ENCODE results near the gene ONECUT2.

The ONECUT2 gene

GRCh38 chr18:57431002-57431382, 4.2 kb upstream of the ONECUT2 start:
- DNase-seq (ENCODE audit: low read depth in 3 of 3, low spot score in 1 of 3) = no peak

DNA sequence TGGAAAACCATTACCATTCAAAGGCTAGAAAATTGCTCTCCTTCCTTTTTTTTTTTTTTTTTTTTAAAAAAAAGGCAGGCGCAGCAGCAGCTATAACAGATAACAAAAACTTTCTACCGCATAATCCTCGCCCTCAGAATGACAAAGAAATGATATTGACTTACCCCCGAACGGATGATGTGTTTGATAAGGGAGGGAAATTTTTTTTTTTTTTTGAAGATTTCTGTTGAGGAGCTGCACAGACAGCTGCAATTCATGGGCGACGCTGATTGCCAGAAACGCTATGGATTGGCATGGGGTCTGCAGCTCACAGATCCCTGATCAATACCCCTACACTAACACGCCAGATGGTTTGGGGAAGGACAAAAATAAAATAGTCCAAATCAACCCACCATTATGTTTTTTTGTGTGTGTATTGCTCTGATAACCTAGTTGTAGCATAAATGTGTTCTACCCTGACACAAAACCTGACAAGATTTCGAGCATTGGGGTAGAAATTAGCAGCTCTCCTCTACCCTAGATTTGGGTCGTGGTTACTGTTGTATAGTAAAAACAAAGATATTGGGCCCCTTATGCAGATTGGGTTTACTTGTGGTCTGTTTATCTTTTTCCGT, 3.6 kb upstream of the ONECUT2 start:
- no peak for DNase-seq (ENCODE audit: low read depth in 3 of 3, low spot score in 1 of 3)

DNA sequence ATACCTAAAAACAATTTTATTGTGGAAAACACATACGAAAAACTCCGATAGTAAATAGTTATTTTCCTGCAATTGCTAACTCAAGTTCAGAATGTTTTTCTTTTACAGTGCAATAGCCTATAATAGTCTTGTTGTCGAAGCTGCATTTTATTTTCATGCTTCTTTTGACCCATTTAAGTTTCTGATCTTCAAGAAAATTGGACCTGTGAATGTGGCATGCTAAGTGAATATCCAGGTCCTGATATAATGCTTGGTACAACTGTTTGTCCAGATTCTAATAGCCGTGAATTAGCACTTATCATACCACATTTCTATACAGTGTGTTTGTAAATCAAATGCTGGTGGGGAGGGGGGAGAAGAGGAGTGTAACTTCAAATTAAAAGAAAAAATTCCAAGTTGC, 3.0 kb upstream of the ONECUT2 start:
- no peak for DNase-seq (ENCODE audit: low read depth in 3 of 3, low spot score in 1 of 3)

DNA sequence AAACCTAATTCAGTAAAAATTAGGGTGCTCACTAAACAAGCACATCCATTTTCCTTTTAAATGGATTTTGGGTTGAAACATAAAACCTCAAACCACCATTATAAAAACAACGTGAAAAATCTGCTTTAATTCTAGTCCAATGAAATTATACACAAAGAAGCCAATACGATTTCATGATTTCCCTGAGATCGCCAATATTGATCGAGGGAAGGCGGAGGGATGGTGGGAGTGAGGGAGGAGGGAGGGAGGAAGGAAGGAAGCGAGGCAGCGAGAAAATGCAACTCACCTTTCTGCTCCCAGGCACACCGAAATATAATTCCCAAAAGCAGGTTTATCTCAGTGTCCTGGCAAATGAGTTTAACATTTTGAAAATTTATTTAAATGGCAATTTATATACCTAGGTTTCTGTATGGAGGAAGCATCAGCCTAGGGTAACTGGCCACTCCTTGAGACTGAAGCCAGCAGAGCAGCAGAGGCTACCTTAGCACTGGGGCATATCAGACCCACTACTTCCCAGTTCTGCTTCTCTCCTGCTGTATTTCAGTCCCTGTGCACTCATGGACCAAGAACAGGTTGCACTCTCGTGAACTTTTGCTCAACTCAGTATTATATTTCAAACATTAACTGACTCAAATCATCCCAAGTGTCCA, 2.3 kb upstream of the ONECUT2 start:
- DNase-seq (ENCODE audit: low read depth in 3 of 3, low spot score in 1 of 3) = no peak

GRCh38 chr18:57433482-57433881, 1.7 kb upstream of the ONECUT2 start:
- DNase-seq (ENCODE audit: low read depth in 3 of 3, low spot score in 1 of 3) = no peak

GRCh38 chr18:57433934-57434535, 1.1 kb upstream of the ONECUT2 start:
- no peak for DNase-seq (ENCODE audit: low read depth in 3 of 3, low spot score in 1 of 3)

DNA sequence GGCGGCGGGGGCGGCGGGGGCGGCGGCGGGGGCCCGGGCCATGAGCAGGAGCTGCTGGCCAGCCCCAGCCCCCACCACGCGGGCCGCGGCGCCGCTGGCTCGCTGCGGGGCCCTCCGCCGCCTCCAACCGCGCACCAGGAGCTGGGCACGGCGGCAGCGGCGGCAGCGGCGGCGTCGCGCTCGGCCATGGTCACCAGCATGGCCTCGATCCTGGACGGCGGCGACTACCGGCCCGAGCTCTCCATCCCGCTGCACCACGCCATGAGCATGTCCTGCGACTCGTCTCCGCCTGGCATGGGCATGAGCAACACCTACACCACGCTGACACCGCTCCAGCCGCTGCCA, 644 bp downstream of the ONECUT2 start:
- no peak for DNase-seq (ENCODE audit: low read depth in 3 of 3, low spot score in 1 of 3)

DNA sequence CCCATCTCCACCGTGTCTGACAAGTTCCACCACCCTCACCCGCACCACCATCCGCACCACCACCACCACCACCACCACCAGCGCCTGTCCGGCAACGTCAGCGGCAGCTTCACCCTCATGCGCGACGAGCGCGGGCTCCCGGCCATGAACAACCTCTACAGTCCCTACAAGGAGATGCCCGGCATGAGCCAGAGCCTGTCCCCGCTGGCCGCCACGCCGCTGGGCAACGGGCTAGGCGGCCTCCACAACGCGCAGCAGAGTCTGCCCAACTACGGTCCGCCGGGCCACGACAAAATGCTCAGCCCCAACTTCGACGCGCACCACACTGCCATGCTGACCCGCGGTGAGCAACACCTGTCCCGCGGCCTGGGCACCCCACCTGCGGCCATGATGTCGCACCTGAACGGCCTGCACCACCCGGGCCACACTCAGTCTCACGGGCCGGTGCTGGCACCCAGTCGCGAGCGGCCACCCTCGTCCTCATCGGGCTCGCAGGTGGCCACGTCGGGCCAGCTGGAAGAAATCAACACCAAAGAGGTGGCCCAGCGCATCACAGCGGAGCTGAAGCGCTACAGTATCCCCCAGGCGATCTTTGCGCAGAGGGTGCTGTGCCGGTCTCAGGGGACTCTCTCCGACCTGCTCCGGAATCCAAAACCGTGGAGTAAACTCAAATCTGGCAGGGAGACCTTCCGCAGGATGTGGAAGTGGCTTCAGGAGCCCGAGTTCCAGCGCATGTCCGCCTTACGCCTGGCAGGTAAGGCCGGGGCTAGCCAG, 1.2 kb downstream of the ONECUT2 start:
- DNase-seq (ENCODE audit: low read depth in 3 of 3, low spot score in 1 of 3) = no peak

- DNase-seq (ENCODE audit: low read depth in 3 of 3, low spot score in 1 of 3) = no peak
Measured at GRCh38 chr18:57436965-57437333, 1.8 kb downstream of the ONECUT2 start.

DNA sequence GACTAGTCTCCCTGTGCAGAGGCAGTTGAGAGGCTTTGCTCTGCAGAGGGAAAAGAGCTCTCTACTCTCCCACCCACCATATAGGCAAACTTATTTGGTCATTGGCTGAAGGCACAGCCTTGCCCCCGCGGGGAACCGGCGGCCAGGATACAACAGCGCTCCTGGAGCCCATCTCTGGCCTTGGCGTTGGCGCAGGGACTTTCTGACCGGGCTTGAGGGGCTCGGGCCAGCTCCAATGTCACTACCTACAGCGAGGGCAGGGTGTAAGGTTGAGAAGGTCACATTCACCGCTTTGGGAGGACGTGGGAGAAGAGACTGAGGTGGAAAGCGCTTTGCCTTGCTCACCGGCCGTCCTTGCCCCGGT, 2.2 kb downstream of the ONECUT2 start:
- DNase-seq (ENCODE audit: low read depth in 3 of 3, low spot score in 1 of 3) = no peak

DNA sequence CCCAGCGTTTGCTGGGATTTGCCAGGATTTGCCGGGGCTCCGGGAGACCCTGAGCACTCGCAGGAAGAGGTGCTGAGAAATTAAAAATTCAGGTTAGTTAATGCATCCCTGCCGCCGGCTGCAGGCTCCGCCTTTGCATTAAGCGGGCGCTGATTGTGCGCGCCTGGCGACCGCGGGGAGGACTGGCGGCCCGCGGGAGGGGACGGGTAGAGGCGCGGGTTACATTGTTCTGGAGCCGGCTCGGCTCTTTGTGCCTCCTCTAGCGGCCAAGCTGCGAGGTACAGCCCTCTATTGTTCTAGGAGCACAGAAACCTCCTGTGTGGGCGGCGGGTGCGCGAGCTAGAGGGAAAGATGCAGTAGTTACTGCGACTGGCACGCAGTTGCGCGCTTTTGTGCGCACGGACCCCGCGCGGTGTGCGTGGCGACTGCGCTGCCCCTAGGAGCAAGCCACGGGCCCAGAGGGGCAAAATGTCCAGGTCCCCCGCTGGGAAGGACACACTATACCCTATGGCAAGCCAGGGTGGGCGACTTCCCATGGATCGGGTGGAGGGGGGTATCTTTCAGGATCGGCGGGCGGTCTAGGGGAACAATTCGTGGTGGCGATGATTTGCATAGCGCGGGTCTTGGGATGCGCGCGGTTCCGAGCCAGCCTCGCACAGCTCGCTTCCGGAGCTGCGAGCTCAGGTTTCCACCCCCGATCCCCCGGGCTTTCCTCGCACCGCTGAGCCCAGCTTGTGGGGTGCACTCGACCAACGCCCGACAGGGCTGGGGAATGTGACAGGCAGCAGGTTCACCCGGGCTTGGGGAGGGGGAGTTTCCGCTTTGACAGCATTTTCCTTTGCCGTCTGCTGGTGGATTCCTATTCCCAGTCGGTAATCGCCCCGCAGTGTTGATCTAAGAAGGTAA, 2.8 kb downstream of the ONECUT2 start:
- DNase-seq (ENCODE audit: low read depth in 3 of 3, low spot score in 1 of 3) = no peak

DNA sequence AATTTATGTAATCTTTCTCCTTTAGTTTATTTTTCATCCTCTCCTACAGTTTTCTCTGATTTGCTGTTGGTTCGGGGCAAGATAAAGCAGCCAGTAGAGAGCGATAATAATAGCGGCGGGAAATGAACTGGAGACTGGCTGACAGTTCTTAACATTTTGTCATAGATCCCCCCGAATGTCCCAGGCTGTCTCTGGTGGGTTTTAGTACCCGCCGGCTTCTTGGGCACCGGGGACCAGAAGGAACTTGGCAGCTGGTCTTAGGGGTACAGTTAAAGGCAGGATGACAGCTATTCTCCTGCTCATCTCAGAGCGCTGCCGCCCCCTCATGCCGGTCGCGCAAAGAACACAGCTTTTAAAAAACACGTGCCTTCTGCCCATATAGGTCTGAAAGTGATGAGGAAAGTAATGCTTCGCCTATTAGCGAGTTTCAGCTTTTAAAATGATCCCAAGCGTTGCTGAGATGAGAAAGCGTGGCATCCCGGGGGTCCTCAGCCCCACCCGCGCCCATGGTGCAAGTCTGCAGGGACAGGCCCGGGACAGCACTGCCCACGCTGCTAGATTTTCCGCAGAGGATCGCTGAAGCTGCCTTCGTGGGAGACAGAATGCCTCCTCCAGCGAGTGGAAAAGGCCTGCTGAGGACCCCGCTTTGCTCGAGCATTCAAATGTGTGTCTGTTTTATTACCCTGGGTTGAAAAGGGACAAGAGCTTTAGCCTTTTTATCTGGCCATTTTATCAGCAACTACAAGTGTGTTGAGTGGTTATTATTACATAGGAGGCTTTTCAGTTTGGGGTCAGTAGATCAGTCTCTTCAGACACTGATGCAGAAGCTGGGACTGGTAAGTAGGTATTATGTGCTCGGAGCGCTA, 3.8 kb downstream of the ONECUT2 start:
- DNase-seq (ENCODE audit: low read depth in 3 of 3, low spot score in 1 of 3) = no peak

GRCh38 chr18:57439609-57439968, 4.4 kb downstream of the ONECUT2 start:
- no peak for DNase-seq (ENCODE audit: low read depth in 3 of 3, low spot score in 1 of 3)

DNA sequence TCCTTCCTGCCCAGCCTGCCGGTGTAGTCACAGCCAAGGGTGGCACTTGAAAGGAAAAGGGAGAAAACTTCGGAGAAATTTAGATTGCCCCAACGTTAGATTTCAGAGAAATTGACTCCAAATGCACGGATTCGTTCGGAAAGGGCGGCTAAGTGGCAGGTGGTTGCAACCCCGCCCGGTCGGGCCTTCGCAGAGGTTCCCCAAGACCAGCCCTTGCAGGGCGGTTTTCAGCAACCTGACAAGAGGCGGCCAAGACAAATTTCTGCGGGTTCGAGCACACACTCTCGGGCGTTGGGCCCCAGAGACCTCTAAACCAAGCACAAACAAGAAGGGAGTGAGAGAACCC, 4.8 kb downstream of the ONECUT2 start:
- no peak for DNase-seq (ENCODE audit: low read depth in 3 of 3, low spot score in 1 of 3)

- DNase-seq (ENCODE audit: low read depth in 3 of 3, low spot score in 1 of 3) = no peak
Measured at GRCh38 chr18:57440331-57441070, 5.3 kb downstream of the ONECUT2 start.

DNA sequence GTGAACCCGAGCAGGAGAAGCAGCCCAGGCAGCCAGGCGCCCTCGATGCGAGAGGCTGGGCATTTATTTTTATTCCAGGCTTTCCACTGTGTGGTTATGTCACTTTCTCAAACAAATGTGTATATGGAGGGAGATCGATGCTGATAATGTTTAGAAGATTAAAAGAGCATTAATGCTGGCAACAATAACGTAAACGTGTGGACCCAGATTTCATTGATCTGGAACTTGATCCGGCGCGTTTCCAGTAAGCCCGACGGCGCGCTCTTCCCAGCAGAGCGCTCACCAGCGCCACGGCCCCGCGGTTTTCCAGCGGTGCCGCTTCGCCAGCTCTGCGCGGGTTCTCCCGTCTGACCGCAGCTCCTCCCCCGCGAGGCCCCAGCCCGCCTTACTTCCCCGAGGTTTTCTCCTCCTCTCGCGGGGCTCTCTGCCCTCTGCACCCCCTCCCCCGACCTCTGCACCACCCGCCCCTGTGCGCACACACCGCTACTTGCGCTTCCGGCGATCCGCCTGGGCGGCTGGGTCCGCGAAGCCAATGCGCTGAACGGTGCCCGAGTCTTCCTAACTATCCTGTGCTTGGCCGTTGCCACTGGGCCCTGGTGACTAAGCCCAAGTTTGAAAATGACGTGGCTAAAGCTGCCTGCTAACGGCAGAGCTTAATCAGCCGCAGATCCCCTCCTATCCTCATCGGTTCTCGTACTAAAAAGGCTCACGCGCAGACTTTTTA, 6.1 kb downstream of the ONECUT2 start:
- no peak for DNase-seq (ENCODE audit: low read depth in 3 of 3, low spot score in 1 of 3)

DNA sequence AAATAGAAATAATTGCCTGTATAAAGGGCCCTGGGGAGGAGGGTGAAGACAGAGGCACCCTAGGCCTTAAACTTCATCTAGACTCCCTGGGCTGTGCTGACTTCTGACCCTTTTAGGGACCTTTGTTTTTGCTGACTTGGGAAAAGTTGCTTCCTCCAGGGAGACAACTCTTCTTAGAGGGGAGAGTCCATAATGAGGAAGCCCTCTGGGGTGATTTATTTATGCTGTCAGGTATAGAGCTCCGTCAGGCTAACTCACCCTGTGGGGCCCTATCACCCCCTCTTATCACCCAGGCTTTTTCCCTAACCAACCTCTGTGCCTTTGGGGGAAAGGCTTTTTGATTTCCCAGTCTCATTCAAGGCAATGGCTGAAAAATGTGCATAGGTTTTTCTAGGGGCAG, 8.1 kb downstream of the ONECUT2 start:
- DNase-seq (ENCODE audit: low read depth in 3 of 3, low spot score in 1 of 3) = no peak

DNA sequence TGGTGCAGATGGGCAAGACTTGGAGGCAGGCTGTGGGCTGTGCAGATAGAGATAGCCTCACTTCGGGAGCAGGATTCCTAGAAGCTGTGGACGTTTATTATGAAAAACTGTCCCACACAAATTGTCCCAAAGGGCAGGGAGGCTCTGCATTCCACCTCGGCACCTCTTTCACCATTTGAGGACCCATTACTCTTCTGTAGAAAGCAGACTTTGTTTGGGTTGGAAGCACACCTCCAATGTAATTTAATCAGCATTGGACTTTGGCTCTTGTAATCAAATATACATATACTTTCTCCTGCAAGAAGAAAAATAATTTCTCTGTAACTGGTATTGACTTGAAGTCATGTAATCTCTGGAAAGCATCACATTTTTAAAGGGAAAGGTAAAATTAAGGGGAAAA, 8.5 kb downstream of the ONECUT2 start:
- no peak for DNase-seq (ENCODE audit: low read depth in 3 of 3, low spot score in 1 of 3)

GRCh38 chr18:57444301-57444759, 9.2 kb downstream of the ONECUT2 start:
- DNase-seq (ENCODE audit: low read depth in 3 of 3, low spot score in 1 of 3) = no peak

Measured in stimulated activated CD4-positive, alpha-beta T cell treated with anti-CD3 and anti-CD28 coated beads, TNF-alpha, amount 100 ng/mL, for 1 hour (primary cell).